ENCODE data around the gene CATSPERD.

The CATSPERD gene

GRCh38 chr19:5782322-5782721 is 61.9 kb downstream of the CATSPERD start:
- Histone ChIP-seq H3K36me3 (ENCODE audit: control insufficient read depth, insufficient read depth, low read length) (peaks cover 29% of the 10 kb centered on the region), H3K4me1 (ENCODE audit: control insufficient read depth, insufficient read depth, low read length) (no peaks in the 10 kb centered on the region), H3K9me3 (ENCODE audit: control insufficient read depth, insufficient read depth, low read length) (no peaks in the 10 kb centered on the region), H3K27ac (ENCODE audit: low read depth, low read length) (no peak overlapping the region), H3K27me3 (ENCODE audit: control insufficient read depth, insufficient read depth, low read length) (no peaks in the 10 kb centered on the region), H3K4me3 (ENCODE audit: low read depth, low read length) (no peak overlapping the region), H3K9ac (ENCODE audit: low read depth, low read length) (no peak overlapping the region)

- Histone ChIP-seq H3K27ac (ENCODE audit: low read depth, low read length) (no peak overlapping the region), H3K27me3 (ENCODE audit: control insufficient read depth, insufficient read depth, low read length) (no peaks in the 10 kb centered on the region), H3K36me3 (ENCODE audit: control insufficient read depth, insufficient read depth, low read length) (peaks cover 38% of the 10 kb centered on the region), H3K4me3 (ENCODE audit: low read depth, low read length) (no peak overlapping the region), H3K9me3 (ENCODE audit: control insufficient read depth, insufficient read depth, low read length) (no peaks in the 10 kb centered on the region), H3K4me1 (ENCODE audit: control insufficient read depth, insufficient read depth, low read length) (no peaks in the 10 kb centered on the region), H3K9ac (ENCODE audit: low read depth, low read length) (no peak overlapping the region)
Observed at GRCh38 chr19:5782945-5783919, 62.8 kb downstream of the CATSPERD start.

GRCh38 chr19:5784581-5785147 is 64.2 kb downstream of the CATSPERD start, which contains the start of gene PRR22:
Gene PRR22 (minus strand): TSS chr19:5784746. CDS start chr19:5784660, 86 bp downstream.
- Histone ChIP-seq H3K4me3 (ENCODE audit: low read depth, low read length) (no peak within 1 kb of the TSS), H3K9ac (ENCODE audit: low read depth, low read length) (no peak within 1 kb of the TSS), H3K27ac (ENCODE audit: low read depth, low read length) (no peak within 1 kb of the TSS), H3K36me3 (ENCODE audit: control insufficient read depth, insufficient read depth, low read length) (peaks cover 51% of the 10 kb centered on the region), H3K9me3 (ENCODE audit: control insufficient read depth, insufficient read depth, low read length) (no peaks in the 10 kb centered on the region), H3K27me3 (ENCODE audit: control insufficient read depth, insufficient read depth, low read length) (no peaks in the 10 kb centered on the region), H3K4me1 (ENCODE audit: control insufficient read depth, insufficient read depth, low read length) (no peaks in the 10 kb centered on the region)

GRCh38 chr19:5785423-5785822 is 65.0 kb downstream of the CATSPERD start:
- H3K27me3 ChIP-seq (ENCODE audit: control insufficient read depth, insufficient read depth, low read length), result no peaks in the 10 kb centered on the region
- H3K4me1 ChIP-seq (ENCODE audit: control insufficient read depth, insufficient read depth, low read length), result 0 out of 2 replicates have a peak, but pooled peaks cover 3% of the 10 kb centered on the region
- no peak overlapping the region for H3K9ac ChIP-seq (ENCODE audit: low read depth, low read length)
- H3K4me3 ChIP-seq (ENCODE audit: low read depth, low read length), result no peak overlapping the region
- H3K36me3 ChIP-seq (ENCODE audit: control insufficient read depth, insufficient read depth, low read length), result peaks cover 56% of the 10 kb centered on the region
- no peaks in the 10 kb centered on the region for H3K9me3 ChIP-seq (ENCODE audit: control insufficient read depth, insufficient read depth, low read length)
- no peak overlapping the region for H3K27ac ChIP-seq (ENCODE audit: low read depth, low read length)

- H3K4me3 ChIP-seq (ENCODE audit: low read depth, low read length), result no peak overlapping the region
- 0 out of 2 replicates have a peak, but pooled peaks cover 3% of the 10 kb centered on the region for H3K4me1 ChIP-seq (ENCODE audit: control insufficient read depth, insufficient read depth, low read length)
- H3K27me3 ChIP-seq (ENCODE audit: control insufficient read depth, insufficient read depth, low read length), result no peaks in the 10 kb centered on the region
- H3K27ac ChIP-seq (ENCODE audit: low read depth, low read length), result no peak overlapping the region
- peaks cover 56% of the 10 kb centered on the region for H3K36me3 ChIP-seq (ENCODE audit: control insufficient read depth, insufficient read depth, low read length)
- H3K9ac ChIP-seq (ENCODE audit: low read depth, low read length), result no peak overlapping the region
- no peaks in the 10 kb centered on the region for H3K9me3 ChIP-seq (ENCODE audit: control insufficient read depth, insufficient read depth, low read length)
Observed at GRCh38 chr19:5786593-5787408, 66.4 kb downstream of the CATSPERD start.

GRCh38 chr19:5787409-5788182 is 67.2 kb downstream of the CATSPERD start:
- H3K9ac ChIP-seq (ENCODE audit: low read depth, low read length), result no peak overlapping the region
- H3K27ac ChIP-seq (ENCODE audit: low read depth, low read length), result no peak overlapping the region
- H3K4me3 ChIP-seq (ENCODE audit: low read depth, low read length), result no peak overlapping the region
- no peaks in the 10 kb centered on the region for H3K27me3 ChIP-seq (ENCODE audit: control insufficient read depth, insufficient read depth, low read length)
- no peaks in the 10 kb centered on the region for H3K9me3 ChIP-seq (ENCODE audit: control insufficient read depth, insufficient read depth, low read length)
- 0 out of 2 replicates have a peak, but pooled peaks cover 3% of the 10 kb centered on the region for H3K4me1 ChIP-seq (ENCODE audit: control insufficient read depth, insufficient read depth, low read length)
- peaks cover 56% of the 10 kb centered on the region for H3K36me3 ChIP-seq (ENCODE audit: control insufficient read depth, insufficient read depth, low read length)

GRCh38 chr19:5788422-5788821 is 68.0 kb downstream of the CATSPERD start:
- H3K4me3 ChIP-seq (ENCODE audit: low read depth, low read length), result no peak overlapping the region
- H3K27ac ChIP-seq (ENCODE audit: low read depth, low read length), result no peak overlapping the region
- H3K9ac ChIP-seq (ENCODE audit: low read depth, low read length), result no peak overlapping the region
- peaks cover 56% of the 10 kb centered on the region for H3K36me3 ChIP-seq (ENCODE audit: control insufficient read depth, insufficient read depth, low read length)
- H3K4me1 ChIP-seq (ENCODE audit: control insufficient read depth, insufficient read depth, low read length), result 0 out of 2 replicates have a peak, but pooled peaks cover 3% of the 10 kb centered on the region
- no peaks in the 10 kb centered on the region for H3K9me3 ChIP-seq (ENCODE audit: control insufficient read depth, insufficient read depth, low read length)
- H3K27me3 ChIP-seq (ENCODE audit: control insufficient read depth, insufficient read depth, low read length), result no peaks in the 10 kb centered on the region

- Histone ChIP-seq H3K4me3 (ENCODE audit: low read depth, low read length) (no peak overlapping the region), H3K27ac (ENCODE audit: low read depth, low read length) (no peak overlapping the region), H3K27me3 (ENCODE audit: control insufficient read depth, insufficient read depth, low read length) (no peaks in the 10 kb centered on the region), H3K36me3 (ENCODE audit: control insufficient read depth, insufficient read depth, low read length) (peaks cover 54% of the 10 kb centered on the region), H3K9ac (ENCODE audit: low read depth, low read length) (no peak overlapping the region), H3K9me3 (ENCODE audit: control insufficient read depth, insufficient read depth, low read length) (no peaks in the 10 kb centered on the region), H3K4me1 (ENCODE audit: control insufficient read depth, insufficient read depth, low read length) (0 out of 2 replicates have a peak, but pooled peaks cover 3% of the 10 kb centered on the region)
Observed at GRCh38 chr19:5789351-5789761, 68.9 kb downstream of the CATSPERD start.

GRCh38 chr19:5789886-5790558 is 69.6 kb downstream of the CATSPERD start:
- peak overlapping the region; percentile 84 for H3K4me3 ChIP-seq (ENCODE audit: low read depth, low read length)
- no peak overlapping the region for H3K9ac ChIP-seq (ENCODE audit: low read depth, low read length)
- 0 out of 2 replicates have a peak, but pooled peaks cover 3% of the 10 kb centered on the region for H3K4me1 ChIP-seq (ENCODE audit: control insufficient read depth, insufficient read depth, low read length)
- no peaks in the 10 kb centered on the region for H3K27me3 ChIP-seq (ENCODE audit: control insufficient read depth, insufficient read depth, low read length)
- peak overlapping the region; percentile 23 for H3K27ac ChIP-seq (ENCODE audit: low read depth, low read length)
- no peaks in the 10 kb centered on the region for H3K9me3 ChIP-seq (ENCODE audit: control insufficient read depth, insufficient read depth, low read length)
- peaks cover 50% of the 10 kb centered on the region for H3K36me3 ChIP-seq (ENCODE audit: control insufficient read depth, insufficient read depth, low read length)

Measured in HUES48 (cell line).